ENCODE data around the gene PLA2G5.
"Not testable (repeated sequence)": the region's sequence is repeated elsewhere in the genome, so short reads cannot be mapped to it uniquely, and the experiment has no call there.

PLA2G5 gene, protein sequence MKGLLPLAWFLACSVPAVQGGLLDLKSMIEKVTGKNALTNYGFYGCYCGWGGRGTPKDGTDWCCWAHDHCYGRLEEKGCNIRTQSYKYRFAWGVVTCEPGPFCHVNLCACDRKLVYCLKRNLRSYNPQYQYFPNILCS

DNA sequence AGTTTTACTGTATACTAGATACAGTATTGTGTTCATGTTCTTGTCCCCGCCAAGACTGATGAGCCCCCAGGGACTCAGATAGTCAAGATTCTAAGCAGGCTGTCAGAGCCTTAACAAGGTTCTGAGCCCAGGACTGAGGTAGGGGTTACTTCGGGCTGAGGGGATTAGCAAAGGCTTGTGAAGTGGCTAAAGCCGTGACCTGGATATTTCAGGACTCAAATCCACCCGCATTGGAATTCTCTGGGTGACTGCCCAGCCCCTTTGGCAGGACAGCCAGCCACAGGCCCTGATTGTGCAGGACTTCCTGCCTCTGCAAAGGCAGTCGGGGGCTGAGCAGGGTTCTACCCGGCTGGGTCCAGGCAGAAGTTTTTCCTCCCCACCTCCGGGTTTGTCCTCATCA lies at the start of gene PLA2G5:
PLA2G5 (plus strand) TSS at position 321 of the 400 bp plus-strand sequence. CDS start 14,637 bp downstream, outside the sequence.
- DNase-seq (ENCODE audit: low read depth in 2 of 2, low spot score in 1 of 2), result no peak

DNA sequence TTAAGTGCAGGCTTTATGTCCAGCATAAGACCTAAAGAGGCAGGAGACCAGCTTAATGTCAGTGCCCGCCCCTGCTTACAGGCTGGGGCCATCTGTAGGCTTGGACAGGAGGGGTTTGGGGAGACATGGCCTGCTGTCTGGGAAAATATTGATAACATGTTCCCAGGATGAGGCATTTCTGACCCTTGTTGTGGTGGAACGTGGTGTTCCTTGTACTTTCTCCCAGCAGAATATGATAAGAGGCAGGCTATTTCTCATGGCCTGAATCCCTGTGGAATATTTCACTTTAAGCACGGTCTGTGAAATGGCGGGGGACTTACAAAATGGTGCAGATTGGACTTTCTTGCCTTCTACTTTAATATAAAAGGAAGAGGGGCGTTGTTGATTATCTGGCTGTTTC lies 41.9 kb upstream of the PLA2G5 start:
- DNase-seq (ENCODE audit: low read depth in 2 of 2, low spot score in 1 of 2), result no peak

DNA sequence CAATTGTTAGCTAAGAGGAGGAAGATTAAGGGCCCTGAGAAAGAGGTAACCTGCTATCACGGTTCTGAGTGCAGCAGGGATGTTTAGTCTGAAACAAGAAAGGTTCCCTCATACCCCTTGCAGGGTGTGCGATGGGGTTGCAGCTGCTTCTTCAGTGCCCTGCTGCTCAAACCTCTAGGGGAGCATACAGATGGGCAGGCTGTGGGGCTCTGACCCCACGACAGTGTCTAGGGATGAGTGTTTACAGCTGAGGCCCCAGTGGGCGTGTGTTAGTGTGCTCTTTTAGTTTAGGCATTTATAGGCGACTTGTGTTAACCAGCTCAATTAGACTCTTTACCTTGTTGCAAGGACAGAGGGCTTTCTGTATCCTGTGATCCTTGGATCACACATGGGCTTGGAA lies 41.3 kb upstream of the PLA2G5 start:
- DNase-seq (ENCODE audit: low read depth in 2 of 2, low spot score in 1 of 2), result no peak

DNA sequence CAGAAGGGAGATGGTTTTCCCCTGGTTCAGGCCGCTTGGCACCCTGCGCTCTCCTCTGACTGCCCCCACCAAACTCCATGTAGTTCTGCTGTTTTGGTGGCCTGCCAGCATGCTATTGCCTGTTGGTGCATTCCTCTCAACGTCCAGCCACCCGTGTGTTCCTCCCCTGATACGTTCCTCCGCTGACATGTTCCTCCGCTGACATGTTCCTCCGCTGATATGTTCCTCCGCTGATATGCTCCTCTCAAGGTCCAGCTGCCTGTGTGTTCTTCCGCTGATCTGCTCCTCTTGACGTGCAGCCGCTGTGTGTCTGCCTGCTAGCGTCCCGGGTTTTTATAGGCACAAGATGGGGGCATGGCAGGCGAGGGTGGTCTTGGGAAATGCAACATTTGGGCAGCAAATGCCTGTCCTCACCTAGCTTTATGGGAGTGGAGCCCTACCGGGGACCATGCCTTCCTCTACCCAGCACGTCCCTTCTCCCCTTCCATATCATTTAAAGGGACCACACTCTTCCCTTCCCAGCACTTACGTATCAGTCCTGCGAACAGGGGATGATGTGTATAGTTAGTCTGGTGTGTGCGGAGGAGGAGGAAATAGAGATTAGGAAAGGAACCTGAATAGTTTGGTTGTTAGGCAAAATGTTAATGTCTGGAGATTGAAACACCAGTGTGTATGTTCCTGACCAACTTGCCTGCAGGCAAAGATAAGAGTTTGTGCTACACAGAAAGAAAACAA lies 40.6 kb upstream of the PLA2G5 start:
- DNase-seq (ENCODE audit: low read depth in 2 of 2, low spot score in 1 of 2), result no peak

DNA sequence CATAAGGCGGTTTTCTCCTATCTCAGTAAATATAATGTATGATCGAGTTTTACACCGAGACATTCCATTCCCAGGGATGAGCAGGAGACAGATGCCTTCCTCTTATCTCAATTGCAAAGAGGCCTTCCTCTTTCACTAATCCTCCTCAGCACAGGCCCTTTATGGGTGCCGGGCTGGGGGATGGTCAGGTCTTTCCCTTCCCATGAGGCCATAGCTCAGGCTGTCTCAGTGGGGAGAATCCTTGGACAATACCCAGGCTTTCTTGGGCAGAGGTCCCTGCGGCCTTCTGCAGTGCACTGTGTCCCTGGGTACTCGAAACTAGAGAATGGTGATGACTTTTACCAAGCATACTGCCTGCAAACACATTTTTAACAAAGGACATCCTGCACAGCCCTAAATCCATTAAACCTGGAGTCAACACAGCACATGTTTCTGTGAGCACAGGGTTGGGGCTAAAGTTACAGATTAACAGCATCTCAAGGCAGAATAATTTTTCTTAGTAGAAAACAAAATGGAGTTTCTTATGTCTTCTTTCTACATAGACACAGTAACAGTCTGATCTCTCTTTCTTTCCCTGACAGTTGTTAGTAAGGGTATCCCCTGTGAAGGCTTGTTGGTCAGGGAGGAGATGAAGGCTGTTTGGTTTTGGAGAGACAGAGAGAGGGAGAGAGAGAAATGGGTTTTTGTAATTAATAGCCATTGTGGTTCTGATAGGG lies 39.4 kb upstream of the PLA2G5 start:
- not testable (repeated sequence) for DNase-seq (ENCODE audit: low read depth in 2 of 2, low spot score in 1 of 2)

DNA sequence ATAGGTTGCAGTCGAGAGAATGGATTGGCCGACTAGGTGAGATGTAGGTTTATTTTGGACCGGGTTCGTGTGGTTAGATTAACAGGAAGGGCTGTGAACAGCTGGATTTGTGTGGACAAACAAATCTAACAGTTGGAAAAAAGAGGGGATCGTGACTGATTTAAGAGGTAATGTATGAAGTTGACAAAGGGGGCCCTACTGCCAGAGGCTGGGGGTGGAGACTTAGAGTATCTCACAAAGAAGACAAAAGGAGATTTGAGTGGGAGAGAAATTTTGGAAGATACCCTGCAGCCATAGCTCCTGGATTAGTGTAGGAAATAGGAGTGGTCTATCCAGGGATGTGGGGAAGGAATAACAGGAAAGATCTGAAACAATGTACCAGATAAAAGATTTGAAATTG lies 38.8 kb upstream of the PLA2G5 start:
- DNase-seq (ENCODE audit: low read depth in 2 of 2, low spot score in 1 of 2), result no peak

DNA sequence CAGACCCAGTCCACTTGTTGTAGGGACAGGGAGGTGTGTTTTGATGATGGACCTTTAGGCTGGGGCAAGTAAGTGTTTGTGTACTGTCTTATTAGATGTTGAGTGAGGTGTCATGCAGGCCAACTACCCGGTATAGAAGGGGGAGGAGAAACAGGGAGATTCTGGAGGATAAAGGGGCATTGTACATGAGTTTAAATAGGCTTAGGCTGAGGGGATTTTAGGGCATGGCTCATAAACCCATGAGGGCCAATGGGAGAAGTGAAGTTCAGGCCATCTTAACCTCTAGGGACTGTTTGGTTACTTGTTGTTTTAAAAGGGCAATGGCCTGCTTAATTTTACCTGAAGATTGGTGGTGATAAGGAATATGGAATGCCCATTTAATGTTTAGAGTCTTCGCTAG lies 38.2 kb upstream of the PLA2G5 start:
- DNase-seq (ENCODE audit: low read depth in 2 of 2, low spot score in 1 of 2), result no peak

DNA sequence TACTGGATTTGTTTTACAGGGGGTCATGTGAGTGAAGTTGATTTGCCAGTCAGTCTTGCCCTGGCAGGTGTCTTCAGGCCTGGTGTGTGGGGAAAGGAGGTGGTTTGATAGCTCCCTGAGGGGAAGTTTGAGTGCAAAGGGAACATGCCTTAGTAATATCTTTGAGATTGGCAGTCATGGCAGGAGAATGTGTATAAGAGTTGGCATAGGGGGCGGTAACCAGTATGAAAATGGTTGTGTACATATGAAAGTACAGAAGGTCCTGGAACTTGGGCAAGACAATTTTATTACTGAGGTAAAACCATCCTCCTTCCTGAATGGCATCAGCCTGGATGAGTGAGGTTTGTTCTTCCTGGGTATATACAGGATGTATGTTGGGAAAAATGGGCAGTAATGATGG lies 37.6 kb upstream of the PLA2G5 start:
- DNase-seq (ENCODE audit: low read depth in 2 of 2, low spot score in 1 of 2), result no peak

DNA sequence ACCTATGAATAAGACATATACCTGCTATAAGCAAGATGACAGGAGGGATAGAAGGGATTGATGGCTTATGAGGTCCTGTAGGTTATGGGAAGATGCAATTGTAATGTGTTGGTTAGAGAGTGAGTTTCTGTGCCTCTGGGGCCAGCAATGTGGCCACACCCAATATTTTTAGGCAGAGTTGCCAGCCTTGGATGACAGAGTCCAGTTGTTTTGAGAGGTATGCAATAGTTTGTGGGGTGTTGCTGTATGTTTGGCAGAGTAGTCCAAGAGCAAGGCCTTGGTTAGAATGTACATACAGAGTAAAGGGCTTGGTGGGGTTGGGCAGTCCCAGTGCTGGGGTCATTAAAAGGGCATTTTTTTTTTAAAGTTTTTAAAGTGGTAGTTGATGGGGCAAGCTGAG lies 36.6 kb upstream of the PLA2G5 start:
- no peak for DNase-seq (ENCODE audit: low read depth in 2 of 2, low spot score in 1 of 2)

DNA sequence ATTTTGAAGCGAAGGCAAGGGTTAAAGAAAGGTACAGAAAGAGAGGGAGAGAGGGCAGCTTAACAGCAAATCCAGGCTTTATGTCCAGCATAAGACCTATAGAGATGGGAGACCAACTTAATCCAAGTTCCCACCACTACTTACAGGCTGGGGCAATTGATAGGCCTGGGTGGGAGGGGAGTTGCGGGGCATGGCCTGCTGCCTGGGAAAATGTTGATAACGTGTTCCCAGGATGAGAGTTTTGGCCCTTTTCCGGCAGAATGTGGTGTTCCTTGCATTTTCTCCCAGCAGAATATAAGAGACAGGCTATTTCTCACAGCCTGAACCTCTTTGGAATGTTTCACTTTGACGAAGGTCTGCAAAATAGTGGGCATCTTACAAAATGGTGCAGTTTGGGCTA lies 34.9 kb upstream of the PLA2G5 start:
- DNase-seq (ENCODE audit: low read depth in 2 of 2, low spot score in 1 of 2), result no peak

DNA sequence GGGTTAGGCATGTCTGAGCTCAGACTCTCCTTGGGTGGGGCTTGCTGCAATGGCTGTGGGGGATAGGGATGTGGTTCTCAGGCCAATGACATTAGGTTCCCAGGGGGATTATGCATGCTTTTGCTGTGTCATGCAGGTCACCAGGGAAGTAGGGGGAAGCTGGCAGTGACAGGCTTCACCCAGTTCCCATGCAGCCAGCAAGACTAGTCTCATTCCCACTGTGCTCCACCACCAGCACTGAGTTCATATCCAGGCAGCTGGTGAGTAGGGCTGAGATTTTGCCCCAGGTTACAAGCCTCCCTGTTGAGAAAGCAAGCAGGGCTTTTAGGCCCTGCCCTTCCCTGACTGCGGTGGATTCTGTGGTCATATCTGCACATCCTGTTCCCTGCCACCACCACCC lies 32.1 kb upstream of the PLA2G5 start:
- no peak for DNase-seq (ENCODE audit: low read depth in 2 of 2, low spot score in 1 of 2)

DNA sequence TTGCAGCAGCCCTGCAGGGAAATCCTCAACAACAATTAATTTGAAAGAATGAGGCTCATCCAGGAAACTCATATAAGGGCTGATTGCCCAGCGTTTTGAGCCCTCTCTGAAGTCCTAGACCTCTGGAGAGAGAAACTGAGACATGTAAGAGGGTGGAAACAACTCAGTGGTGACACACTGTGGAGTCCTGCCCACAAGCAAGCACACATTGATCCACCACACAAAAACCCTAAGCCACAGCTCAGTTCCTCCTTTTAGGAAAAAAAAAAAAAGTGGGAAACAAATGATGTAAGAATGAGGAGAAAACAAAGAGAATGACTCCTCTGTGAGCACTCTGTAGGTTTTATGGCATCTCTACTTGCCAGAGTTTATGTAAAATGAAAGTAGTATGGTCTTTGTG lies 22.9 kb upstream of the PLA2G5 start:
- DNase-seq (ENCODE audit: low read depth in 2 of 2, low spot score in 1 of 2), result no peak

DNA sequence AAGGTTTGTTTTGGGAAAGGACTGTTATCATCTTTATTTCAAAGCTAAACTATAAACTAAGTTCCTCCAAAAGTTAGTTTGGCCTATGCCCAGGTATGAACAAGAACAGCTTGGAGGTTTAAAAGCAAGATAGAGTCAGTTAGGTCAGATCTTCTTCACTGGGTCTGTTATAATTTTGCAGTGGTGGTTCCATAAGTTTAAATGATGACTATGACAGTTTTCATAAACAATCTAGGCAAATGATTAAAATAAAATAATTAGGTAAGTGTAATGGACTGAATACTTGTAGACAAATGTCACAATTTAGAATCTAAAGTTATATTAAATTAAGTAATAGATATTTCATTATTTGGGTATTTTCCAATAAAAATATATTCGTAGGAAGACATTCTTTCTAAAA lies 21.4 kb upstream of the PLA2G5 start:
- no peak for DNase-seq (ENCODE audit: low read depth in 2 of 2, low spot score in 1 of 2)

DNA sequence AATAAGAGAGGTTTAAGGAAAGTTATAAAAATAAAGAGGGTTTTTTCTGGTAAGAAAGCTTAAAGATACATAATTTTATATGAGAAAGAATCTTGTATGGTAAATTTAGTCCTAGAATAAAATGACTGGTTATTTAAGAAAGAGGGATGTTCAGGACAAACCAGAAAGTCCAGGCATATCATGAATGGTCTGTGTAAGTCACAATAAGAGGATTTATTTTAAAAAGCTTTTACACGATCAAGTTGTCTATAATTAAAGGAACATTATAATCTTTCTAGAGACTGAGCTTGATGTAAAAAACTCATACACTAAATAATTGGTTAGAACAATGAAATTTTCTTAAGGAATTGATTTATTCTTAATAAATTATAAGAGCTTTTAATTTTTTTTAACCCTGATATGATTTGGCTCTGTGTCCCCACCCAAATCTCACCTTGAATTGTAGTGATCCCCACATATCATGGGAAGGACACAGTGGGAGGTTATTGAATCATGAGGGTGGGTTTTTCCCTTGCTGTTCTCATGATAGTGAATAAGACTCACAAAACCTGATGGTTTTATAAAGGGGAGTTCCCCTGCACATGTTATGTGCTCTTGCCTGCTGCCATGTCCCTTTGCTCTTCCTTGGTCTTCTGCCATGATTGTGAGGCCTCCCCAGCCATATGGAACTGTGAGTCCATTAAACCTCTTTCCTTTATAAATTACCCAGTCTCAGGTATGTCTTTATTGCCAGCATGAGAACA lies 20.8 kb upstream of the PLA2G5 start:
- DNase-seq (ENCODE audit: low read depth in 2 of 2, low spot score in 1 of 2), result not testable (repeated sequence)

DNA sequence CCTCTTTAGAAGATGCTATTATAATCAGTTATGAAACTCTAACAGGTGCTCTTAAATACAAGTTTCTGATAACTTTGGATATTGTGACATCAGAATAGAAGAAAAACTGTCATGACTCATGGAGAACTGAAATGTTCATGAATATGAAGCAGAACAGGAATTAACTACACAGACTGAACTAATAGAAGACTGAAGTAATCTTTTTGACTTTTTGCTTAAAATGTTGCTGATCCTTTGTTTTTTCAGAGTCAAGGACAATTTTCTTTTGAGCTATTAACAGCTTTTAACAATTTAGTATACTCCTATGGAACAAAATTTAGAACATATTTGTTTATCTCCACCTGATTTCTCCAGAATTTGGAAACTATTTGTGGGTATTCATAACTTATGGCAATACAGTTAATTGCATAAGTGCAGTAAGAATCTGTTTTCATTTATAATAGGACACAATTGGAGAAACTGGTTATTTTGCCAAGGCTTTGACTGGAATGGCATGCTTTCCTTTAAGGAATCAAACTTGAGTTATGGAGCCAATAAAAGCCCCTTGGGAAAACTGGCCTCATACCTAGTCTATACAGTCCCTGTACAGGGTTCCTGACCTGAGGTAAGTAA lies 18.7 kb upstream of the PLA2G5 start:
- no peak for DNase-seq (ENCODE audit: low read depth in 2 of 2, low spot score in 1 of 2)

DNA sequence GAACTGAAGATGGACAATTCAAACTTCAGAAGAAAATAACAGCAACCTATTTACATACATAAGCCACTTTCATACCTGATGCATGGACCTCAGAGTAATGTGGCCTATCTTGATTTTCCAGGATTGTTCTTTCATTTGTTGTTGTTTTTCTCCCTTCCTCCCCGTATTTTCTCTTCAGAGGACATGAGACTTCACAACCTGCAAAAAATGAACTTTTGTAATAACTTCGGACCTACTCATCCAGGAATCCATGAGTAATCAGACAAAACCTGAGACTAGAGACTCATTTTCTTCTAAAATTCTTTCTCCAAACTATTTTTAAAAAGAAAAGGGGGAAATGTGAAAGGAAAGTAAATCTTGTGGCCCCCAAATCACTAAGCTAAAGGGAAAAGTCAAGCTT lies 17.6 kb upstream of the PLA2G5 start:
- DNase-seq (ENCODE audit: low read depth in 2 of 2, low spot score in 1 of 2), result no peak

DNA sequence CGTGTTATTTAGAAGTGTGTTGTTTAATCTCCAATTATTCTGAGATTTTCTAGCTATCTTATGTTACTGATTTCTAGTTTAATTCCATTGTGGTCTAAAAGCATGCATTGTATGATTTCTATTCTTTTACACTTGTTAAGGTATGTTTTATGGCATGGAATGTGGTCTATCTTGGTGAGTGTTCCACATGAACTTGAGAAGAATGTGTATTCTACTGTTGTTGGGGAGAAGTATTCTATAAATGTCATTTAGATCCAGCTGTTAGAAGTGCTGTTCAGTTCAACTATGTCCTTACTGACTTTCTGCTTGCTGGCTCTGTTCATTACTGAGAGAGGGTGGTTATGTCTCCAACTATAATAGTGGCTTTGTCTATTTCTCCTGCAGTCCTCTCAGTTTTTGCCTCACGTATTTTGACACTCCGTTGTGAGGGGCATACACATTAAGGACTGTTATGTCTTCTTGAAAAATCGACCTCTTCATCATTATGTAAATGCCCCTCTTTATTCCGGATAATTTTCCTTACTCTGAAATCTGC lies 12.0 kb upstream of the PLA2G5 start:
- DNase-seq (ENCODE audit: low read depth in 2 of 2, low spot score in 1 of 2), result no peak

DNA sequence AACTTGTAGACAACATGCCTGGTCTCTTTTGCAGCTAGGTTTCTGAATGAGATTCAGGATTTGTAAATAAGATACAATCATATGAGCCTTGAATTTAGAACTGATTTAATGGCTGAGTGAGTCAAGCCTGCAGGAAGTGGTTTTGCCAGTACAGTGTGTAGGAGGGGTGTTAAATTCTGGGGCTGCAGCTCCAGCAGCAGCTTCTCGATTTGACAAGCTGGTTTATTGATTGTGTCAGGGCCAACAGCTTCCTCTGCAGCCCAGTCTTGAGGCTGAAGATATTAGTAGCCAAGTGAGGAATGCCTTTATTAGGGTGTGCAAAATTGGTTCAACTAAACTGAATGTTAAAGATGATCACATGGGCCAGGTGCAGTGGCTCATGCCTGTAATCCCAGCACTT lies 11.5 kb upstream of the PLA2G5 start:
- DNase-seq (ENCODE audit: low read depth in 2 of 2, low spot score in 1 of 2), result peak; percentile 8 to 18

DNA sequence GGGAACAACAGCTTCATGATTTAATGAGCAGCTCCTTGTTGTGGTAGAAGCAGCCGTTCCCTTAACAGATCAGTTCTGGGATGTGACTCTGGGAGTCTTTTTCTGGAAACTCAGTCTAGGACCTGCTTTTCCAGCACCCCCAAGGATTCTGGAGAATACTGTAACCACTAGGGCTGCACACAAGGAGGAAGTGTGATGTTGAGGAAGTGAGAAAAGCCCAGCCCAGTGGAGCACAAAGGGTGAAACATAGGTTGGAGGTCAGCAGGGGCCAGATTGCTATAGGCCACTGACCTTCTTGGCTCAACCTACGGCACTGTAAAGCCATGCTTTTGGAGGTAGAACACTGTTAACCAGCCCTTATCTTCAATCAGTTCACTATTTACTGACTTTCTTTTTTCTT lies 10.1 kb upstream of the PLA2G5 start:
- no peak for DNase-seq (ENCODE audit: low read depth in 2 of 2, low spot score in 1 of 2)

DNA sequence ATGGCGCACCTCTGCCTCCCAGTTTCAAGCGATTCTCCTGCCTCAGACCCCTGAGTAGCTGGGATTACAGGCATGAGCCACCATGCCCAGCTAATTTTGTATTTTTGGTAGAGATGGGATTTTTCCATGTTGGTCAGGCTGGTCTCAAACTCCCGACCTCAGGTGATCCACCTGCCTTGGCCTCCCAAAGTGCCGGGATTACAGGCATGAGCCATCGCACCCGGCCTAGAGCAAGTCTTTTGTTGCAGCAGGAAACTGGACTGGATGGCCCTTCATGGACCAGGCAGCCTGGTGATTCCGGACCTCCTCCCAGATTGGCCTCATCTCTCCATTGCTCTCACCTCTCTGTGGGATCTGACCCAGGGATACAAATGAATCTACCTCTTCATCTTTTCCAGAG lies 9.2 kb upstream of the PLA2G5 start:
- not testable (repeated sequence) for DNase-seq (ENCODE audit: low read depth in 2 of 2, low spot score in 1 of 2)

DNA sequence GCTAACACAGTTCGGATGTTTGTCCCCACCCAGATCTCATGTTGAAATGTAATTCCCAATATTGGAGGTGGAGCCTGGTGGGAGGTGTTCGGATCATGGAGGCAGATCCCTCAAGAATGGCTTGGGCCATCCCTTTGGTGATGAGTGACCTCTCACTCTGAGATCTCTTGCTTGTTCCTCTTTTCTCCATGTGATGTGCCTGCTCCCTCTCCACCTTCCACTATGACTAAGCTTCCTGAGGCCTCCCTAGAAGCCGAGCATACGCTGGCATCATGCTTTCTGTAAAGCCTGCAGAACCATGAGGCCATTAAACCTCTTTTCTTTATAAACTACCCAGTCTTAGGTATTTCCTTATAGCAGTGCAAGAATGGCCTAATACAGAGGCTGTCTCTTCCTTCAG lies 8.1 kb upstream of the PLA2G5 start:
- no peak for DNase-seq (ENCODE audit: low read depth in 2 of 2, low spot score in 1 of 2)

Data from stimulated activated CD8-positive, alpha-beta memory T cell treated with anti-CD3 and anti-CD28 coated beads, Interleukin-4, amount 100 ng/mL, for 4 hours (primary cell).